ENCODE measurements around the gene SEMA3E. TPM values are rescaled to one million over a fixed set of nuclear protein-coding genes. Genes with fewer than 3 reads are reported as not detected.
"Not testable (repeated sequence)": the region's sequence is repeated elsewhere in the genome, so short reads cannot be mapped to it uniquely, and the experiment has no call there.

Gene SEMA3E
- polyA plus RNA-seq, 3 donors, result 0.10 to 0.31 (median 0.22) TPM

DNA sequence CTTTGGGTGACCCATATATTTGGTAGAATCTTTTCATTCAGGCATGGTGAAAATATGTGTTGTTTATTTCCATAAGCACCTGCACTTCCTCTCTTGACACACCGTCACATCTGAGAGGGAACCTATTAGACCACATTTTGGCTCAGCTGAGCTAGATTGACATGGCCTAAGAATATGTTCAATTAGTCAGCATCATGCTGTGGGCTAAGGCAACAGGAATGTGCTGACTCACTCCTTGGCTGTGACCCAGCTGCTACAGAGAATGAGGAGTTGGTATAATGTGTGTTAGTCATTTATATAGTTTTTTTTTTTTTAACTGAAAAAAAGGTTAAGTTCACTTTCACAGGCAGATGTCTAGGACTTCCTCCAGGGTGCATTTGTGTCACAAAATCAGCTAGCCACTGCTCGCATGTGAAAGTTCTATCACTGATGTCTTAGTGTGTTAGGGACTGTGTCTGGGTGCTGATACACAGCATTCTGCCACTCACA, 180.6 kb downstream of the SEMA3E start:
- H3K27ac ChIP-seq (ENCODE audit: low read depth, low read length), result no peak overlapping the region
- 9 to 25% (median 21%) methylated on average over 2 of the region's 2 CpGs for WGBS, 3 donors

DNA sequence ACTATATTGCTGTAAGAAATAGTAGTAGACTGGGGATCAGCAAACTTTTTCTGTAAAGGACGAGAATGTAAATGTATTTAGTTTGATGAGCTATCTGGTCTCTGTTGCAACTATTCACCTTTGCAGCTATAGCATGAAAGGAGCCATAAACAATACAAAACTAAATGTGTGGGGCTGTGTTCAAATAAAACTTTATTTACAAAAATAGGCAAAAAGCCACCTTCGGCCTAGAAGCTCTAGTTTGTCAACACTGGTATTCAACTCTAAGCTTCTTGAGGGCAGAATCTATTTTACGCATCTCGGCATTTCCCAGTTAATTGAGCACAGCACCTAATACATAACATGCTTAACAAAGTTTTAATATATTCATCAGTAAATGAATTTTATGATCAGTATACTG, 181.4 kb downstream of the SEMA3E start:
- 90 to 96% (median 94%) methylated on average over 4 of the region's 4 CpGs for WGBS, 3 donors
- no peak overlapping the region for H3K27ac ChIP-seq (ENCODE audit: low read depth, low read length)

DNA sequence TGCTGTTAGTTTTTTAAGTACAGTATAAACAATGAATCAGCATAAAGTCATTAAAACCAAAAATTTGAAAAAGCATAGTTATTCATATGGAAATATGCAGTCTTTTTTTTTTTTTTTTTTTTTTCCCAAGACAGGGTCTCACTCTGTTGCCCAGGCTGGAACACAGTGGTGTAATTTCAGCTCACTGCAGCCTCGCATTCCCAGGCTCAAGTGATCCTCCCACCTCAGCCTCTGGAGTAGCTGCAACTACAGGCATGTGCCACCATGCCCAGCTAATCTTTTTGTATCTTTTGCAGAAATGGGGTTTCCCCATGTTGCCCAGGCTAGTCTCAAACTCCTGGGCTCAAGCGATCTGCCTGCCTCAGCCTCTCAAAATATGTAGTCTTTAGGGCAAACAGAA, 182.0 kb downstream of the SEMA3E start:
- no peak overlapping the region for H3K27ac ChIP-seq (ENCODE audit: low read depth, low read length)
- WGBS, 3 donors, result 83 to 92% (median 89%) methylated on average over 2 of the region's 2 CpGs

DNA sequence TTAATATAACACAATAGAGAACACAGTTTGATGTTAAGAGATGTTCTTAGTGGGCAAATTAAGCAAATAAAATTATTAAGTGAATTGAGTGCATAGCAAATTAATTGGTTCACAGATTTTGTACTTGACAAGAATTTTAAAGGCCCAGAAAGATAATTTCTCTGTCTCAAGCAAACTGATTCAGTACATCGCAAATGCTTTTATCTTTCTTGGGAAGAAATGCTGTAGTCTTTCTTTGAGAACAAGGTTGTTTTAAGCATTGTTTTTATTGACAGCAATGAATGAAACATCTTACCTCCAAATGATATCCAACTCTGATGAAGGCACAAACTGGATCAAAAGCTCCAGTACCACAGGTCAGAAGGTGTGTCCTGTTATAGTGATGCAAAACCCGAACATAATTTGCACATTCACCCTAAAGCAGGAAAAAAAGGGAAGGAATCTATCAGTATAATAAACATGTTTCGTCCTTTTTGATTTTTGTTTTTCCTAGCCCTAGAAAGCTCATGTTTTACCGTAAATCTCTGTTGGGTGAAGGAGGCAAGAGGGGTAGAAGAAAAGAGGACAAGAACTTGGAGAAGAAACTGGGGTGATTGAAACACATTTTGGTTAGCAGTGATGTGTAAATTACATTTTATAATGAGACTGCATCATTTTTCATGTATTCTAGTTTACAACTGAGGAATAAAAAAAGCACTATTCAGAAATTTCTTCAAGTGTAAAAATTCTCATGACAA, 182.6 kb downstream of the SEMA3E start:
- 65 to 80% (median 77%) methylated on average over 4 of the region's 4 CpGs for WGBS, 3 donors
- no peak overlapping the region for H3K27ac ChIP-seq (ENCODE audit: low read depth, low read length)

DNA sequence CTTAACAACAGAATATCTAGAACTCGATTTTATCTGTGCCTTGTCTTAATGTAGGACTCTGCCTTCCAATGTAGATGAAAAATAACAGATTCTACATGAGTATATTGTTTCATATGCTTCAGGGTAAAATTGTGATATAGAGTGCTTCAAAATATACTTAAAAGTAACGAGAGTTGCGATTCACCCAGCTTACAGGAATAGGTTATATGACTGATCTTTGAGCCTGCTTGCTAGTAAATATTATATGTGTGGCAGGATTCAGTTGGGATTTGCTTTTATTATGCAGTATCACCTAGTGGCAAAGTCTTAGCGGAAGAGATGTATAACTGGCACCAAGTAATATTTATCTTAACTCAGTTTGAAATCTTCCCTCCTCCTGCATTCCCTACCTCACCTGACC, 183.3 kb downstream of the SEMA3E start:
- 88 to 90% (median 89%) methylated on average over 4 of the region's 4 CpGs for WGBS, 3 donors
- H3K27ac ChIP-seq (ENCODE audit: low read depth, low read length), result no peak overlapping the region

DNA sequence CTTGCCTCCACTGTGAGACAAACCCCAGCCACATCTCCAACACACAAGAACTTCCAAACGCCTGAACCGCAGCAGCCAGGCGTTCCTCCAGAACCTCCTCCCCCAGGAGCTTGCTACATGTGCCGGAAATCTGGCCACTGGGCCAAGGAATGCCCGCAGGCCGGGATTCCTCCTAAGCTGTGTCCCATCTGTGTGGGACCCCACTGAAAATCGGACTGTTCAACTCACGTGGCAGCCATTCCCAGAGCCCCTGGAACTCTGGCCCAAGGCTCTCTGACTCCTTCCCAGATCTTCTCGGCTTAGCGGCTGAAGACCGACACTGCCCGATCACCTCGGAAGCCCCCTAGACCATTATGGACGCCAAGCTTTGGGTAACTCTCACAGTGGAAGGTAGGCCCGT, 187.1 kb downstream of the SEMA3E start:
- WGBS, 3 donors, result 66 to 79% (median 79%) methylated on average over 14 of the region's 15 CpGs
- H3K27ac ChIP-seq (ENCODE audit: low read depth, low read length), result not testable (repeated sequence)

DNA sequence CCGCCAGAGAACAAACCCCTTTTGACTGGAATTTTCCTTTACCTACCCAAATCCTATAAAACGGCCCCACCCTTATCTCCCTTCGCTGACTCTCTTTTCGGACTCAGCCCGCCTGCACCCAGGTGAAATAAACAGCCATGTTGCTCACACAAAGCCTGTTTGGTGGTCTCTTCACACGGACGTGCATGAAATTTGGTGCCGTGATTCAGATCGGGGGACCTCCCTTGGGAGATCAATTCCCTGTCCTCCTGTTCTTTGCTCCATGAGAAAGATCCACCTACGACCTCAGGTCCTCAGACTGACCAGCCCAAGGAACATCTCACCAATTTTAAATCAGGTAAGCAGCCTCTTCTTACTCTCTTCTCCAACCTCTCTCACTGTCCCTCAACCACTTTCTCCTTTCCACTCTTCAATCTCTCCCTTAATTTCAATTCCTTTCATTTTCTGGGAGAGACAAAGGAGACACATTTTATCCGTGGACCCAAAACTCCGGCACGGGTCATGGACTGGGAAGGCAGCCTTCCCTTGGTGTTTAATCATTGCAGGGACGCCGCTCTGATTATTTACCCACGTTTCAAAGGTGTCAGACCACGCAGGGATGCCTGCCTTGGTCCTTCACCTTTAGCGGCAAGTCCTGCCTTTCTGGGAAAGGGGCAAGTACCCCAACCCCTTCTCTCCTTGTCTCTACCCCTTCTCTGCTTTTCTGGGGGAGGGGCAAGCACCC, 188.8 kb downstream of the SEMA3E start:
- 50 to 69% (median 67%) methylated on average over 17 to 18 of the region's 18 CpGs for WGBS, 3 donors

DNA sequence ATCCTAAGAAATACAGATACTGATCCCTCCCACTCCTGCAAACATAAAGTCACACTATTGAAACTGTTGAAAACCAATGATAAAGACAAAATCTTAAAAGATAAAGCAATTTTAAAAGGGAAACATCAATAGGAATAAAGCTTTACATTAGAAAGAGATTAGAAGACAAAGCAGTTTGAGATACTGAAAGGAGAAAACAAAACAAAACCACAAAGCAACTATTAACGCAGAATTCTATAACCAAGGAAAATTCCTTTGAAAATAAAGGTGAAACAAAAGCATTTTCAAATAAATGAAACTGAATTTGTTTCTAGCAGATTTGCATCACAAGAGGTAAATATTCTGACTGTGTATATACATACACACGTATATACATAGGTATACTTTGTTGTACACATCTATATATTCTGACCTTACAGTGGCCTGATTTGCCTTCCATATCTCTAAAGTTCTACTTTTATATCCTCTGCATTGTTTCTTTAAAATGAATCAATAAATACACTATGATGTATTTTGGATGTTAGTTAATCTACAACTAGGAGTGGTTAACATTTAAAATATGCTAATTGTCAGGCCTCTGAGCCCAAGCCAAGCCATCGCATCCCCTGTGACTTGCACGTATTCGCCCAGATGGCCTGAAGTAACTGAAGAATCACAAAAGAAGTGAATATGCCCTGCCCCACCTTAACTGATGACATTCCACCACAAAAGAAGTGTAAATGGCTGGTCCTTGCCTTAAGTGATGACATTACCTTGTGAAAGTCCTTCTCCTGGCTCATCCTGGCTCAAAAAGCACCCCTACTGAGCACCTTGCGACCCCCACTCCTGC, 189.6 kb downstream of the SEMA3E start:
- not testable (repeated sequence) for H3K27ac ChIP-seq (ENCODE audit: low read depth, low read length)
- 72 to 79% (median 75%) methylated on average over 6 of the region's 6 CpGs for WGBS, 3 donors

More for the DNA sequence above, 188.8 kb downstream of the SEMA3E start:
- not testable (repeated sequence) for H3K27ac ChIP-seq (ENCODE audit: low read depth, low read length)

DNA sequence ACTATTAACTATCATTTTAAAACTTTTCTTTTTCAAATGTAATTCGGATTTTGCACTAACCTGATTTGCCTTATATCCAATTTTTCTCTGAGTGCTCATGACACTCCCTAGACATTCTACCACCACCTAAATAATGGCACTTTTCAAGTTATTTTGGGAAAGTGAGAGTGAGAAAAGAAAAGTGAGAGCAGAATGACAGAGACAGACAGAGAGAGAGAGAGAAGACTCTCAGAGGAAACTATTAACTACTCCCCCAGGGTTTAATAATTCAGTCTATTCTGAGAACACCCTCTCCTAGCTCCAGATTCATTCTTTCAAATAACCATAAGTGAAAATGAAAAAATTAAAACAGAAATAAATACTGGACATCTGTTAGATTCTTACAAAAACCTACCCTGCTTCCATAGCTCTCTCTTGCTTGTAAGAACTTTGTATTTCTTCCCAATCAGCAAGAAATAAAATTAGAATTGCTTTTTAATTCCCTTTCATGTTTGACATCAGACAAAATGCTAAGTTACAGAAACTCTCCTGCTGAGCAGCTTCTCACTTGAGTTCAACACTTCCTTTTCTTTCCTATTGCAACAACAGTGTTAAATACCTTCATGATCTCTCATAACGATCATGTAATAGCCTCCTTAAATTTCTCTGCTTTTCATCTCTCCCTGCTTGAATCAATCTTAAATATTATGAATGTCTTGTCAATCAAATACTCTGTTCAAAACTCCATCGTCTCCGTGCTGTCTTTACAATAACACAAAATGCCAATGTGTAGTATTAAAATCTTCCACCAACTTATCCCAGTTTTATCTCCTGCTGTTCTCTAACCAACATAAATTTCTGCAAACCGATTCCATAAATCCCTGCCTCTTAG, 191.7 kb downstream of the SEMA3E start:
- WGBS, 3 donors, result 44 to 51% (median 49%) methylated on average over 5 of the region's 5 CpGs
- H3K27ac ChIP-seq (ENCODE audit: low read depth, low read length), result no peak overlapping the region

DNA sequence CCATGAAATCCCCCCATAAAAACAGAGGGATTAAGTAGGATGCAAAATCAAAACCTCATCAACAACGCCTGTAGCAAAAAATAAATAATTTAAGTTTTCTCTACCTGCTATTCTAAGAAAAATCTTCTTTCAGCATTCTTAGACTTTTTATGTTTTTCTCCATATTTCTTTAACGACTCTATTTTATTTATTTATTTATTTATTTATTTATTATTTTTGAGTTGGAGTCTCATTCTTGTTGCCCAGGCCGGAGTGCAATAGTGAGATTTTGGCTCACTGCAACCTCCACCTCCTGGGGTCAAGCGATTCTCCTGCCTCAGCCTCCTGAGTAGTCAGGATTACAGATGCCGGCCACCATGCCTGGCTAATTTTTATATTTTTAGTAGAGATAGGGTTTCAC, 192.5 kb downstream of the SEMA3E start:
- WGBS, 3 donors, result 85 to 92% (median 90%) methylated on average over 5 of the region's 5 CpGs
- H3K27ac ChIP-seq (ENCODE audit: low read depth, low read length), result no peak overlapping the region

DNA sequence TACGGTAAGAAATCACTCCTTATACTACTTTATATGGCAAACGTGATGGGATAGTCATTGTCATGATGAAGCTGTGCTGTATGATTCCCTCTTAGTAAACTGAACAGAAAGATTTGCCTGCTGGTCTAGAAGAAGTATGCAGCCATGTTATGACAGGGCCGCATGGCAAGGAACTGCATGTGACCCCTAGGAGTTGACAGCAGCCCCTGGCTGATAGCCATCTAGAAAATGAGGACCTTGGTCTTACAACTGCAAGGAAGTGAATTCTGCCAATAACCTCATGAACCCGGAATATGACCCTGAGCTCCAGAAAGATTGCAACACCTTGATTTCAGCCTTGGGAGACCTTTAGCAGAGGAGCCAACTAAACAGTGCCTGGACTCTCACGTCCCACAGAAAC, 193.3 kb downstream of the SEMA3E start:
- WGBS, 3 donors, result 65 to 76% (median 71%) methylated on average over 5 of the region's 5 CpGs
- H3K27ac ChIP-seq (ENCODE audit: low read depth, low read length), result no peak overlapping the region

DNA sequence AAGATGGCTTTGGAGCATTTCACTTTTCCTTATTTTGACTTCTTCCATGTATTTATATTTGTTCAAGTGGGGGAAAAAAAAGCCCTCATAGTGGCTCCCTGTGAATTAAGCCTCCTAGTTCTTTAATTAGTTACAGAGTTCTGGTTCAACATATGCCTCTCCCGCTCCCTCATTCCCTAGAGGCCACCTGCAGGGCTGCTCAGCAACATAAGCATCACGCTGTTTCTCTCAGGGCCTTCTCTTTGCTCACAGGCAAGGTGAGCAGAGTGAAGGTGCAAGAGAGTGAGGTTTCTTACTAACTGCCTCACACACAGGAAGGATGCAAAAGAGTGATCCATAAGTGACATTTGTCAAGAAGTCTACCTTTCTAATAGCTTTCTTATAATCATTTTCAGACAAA, 196.7 kb downstream of the SEMA3E start:
- 71 to 79% (median 74%) methylated on average over 2 of the region's 2 CpGs for WGBS, 3 donors
- no peak overlapping the region for H3K27ac ChIP-seq (ENCODE audit: low read depth, low read length)

DNA sequence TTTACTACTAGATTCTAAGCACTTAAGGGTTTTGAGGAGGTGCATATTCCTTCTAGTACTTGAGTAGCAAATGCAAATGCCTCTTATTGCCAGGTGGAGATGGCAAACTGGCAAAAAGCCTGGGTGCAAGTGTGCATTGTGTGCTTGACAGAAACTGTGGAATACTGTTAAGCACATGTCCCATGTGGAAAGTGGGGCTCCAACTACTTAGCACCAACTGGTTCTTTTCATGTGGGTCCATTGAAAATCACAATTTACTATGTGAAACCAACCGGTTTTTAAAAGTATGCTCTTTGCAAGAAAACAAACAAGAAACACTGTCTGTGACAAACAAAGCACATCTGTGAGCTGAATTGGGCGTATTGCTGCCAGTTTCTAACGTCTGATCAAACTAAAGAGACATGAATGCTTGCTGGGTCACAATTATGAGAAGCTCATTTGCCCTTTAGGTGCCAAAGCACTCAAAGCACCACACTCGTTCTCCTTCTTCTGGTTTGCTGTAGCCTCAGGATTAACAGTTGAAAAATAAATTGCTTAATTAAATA, 197.4 kb downstream of the SEMA3E start:
- 59 to 82% (median 65%) methylated on average over 4 of the region's 4 CpGs for WGBS, 3 donors
- no peak overlapping the region for H3K27ac ChIP-seq (ENCODE audit: low read depth, low read length)

DNA sequence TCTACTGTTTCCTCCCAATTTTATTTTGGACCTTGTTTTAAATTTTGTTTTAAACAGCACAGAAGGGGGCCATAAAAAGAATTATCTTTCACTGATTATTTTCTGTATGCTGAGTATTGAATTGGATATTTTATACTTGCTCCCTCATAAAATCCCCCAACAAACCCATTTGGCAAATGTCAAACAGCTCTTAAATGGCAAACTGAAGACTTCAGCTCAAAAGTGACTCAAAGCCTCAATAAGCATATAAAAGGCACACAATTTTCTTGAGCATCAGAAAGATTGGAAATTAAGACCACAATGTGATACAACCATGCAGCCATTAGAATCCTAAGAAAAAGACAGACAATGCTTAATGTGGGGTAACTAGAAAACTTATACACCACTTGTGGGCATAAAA, 199.2 kb downstream of the SEMA3E start:
- no peak overlapping the region for H3K27ac ChIP-seq (ENCODE audit: low read depth, low read length)

DNA sequence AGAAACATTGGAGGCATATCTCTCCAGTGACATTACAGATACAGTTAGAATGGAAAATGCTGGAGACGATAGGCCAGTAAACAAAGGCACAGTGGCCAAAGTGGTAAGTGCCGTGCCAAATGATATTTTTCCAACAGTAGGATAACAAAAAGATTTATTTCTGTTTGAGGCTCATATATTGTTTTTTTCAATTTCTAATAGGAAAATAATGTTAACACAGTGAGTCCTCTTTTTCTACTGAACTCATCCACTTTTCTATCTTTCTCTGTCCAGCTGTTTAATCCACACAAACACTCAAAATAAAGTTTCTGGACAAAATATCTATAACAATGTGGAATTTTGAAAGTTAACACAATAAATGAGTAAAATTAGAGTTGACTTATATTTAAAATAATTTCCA, 201.3 kb downstream of the SEMA3E start:
- WGBS, 3 donors, result 56 to 75% (median 67%) methylated on average over 2 of the region's 2 CpGs
- no peak overlapping the region for H3K27ac ChIP-seq (ENCODE audit: low read depth, low read length)

DNA sequence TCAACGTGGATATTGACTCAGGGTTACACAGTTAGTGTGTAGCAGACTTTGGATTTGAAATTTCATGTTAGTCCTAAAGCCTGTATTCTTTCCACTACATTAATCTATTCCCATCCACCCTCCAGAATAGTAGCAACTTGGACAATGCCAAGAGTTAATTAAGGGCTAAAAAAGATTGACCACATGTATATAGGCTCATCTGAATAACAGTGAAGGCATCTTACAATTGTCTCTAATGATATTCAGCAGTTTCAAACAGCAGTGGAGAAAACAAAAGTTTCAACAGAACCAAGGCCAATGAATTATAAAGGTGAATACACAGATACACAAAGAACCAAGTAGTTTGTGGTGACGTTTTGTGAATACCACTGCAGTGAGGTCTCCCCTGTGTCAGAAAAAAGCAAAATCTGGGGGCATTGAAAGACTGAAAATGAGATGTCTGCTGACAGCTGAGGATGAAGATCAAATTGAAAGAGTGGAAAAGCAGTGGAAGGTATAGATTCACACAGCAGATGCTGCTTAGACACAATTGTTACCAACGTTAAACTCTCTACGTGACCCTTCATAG, 202.8 kb downstream of the SEMA3E start:
- WGBS, 3 donors, result 51 to 63% (median 53%) methylated on average over 4 of the region's 4 CpGs
- H3K27ac ChIP-seq (ENCODE audit: low read depth, low read length), result no peak overlapping the region

DNA sequence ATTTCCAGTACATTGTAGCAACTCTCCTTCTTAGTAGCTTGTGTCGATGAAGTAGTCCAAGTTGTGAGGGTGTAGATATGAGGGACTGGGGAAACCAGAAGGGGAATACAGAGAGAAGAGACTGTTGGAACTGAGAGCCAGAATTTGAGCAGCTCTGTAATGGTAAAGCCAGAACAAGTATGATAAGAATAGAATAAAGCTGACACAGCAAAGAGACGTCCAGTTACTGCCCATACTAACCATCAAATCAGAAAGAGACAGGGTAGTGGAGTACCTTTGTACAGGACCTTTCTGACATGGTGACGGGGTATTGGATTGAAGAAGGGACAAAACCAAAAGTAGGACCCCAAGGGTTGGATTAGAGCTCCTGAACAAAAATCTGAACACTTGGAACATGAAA, 206.0 kb downstream of the SEMA3E start:
- no peak overlapping the region for H3K27ac ChIP-seq (ENCODE audit: low read depth, low read length)
- WGBS, 3 donors, result 65 to 73% (median 70%) methylated on average over 3 of the region's 3 CpGs

DNA sequence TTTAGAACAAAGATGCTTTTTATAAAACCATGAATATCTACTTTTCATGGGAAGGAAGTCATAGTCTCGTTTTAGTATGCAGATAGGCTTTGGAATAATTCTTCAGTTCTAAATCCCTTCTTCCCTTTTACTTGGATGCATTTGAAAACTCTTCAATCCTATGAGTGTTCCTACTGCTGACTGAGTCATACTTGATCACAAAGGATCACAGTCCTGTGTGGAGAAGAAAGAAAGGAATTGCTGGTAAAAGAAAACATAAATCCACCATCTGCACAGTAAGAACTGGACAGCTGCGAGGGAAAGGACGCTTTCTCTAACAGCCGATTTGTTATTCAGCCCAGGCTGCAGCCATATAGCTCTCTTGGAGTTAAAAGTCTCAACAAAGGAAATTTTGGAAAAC, 209.9 kb downstream of the SEMA3E start:
- no peak overlapping the region for H3K27ac ChIP-seq (ENCODE audit: low read depth, low read length)
- 75 to 80% (median 77%) methylated on average over 4 of the region's 4 CpGs for WGBS, 3 donors

Measured in adipose tissue (tissue), 3 donors.